Measurements from ENCODE around the gene GNB4. TPM values are rescaled to one million over a fixed set of nuclear protein-coding genes. Genes with fewer than 3 reads are reported as not detected.

The GNB4 gene
- total RNA-seq, 2 donors from 2014 or later = 0.59 to 1.8 TPM

Other genes starting within 250 kb of the GNB4 start
- under 1 TPM; 0.43 to 0.55 TPM for gene KCNMB3, start 200.4 kb downstream of the GNB4 start, total RNA-seq
- 10 to 100 TPM; 22.0 to 33.4 TPM for gene ZNF639, start 128.4 kb downstream of the GNB4 start, total RNA-seq
- 10 to 100 TPM; 33.2 to 43.9 TPM for gene MFN1, start 103.8 kb downstream of the GNB4 start, total RNA-seq
- 100 to 1,000 TPM in 1 of 2 donors, 10 to 100 TPM in 1; 89.2 to 132 TPM for gene ACTL6A, start 111.5 kb upstream of the GNB4 start, total RNA-seq
- 10 to 100 TPM; 45.6 to 62.7 TPM for gene MRPL47, start 153.2 kb upstream of the GNB4 start, total RNA-seq
- 100 to 1,000 TPM; 104 to 145 TPM for gene NDUFB5, start 153.3 kb upstream of the GNB4 start, total RNA-seq
- 10 to 100 TPM in 1 of 2 donors, 1 to 10 TPM in 1; 6.5 to 10.3 TPM for gene USP13, start 201.6 kb upstream of the GNB4 start, total RNA-seq

All from activated naive CD4-positive, alpha-beta T cell treated with anti-CD3 and anti-CD28 coated beads, Interleukin-2, amount 50 U/mL, for 72 hours (primary cell).